ENCODE results near the gene BTNL9.

GRCh38 chr5:181086026-181086883, 46.2 kb downstream of the BTNL9 start:
- no peak for TF ChIP-seq TAF1 (IDR thresholded peaks at IDR 0.05; ENCODE audit: low read depth, low read length)
- no peak for TF ChIP-seq POLR2A (IDR thresholded peaks at IDR 0.05; ENCODE audit: low read depth, low read length)

Measured in GM12891 (cell line).